ENCODE results near the gene THAP11.

Gene THAP11

GRCh38 chr16:67820608-67821259 is 21.4 kb upstream of the THAP11 start:
- DNase-seq (ENCODE audit: low spot score), result no peak
- TF ChIP-seq CTCF (IDR thresholded peaks at IDR 0.05; ENCODE audit: extremely low read depth, missing control alignments), result no peak

GRCh38 chr16:67822511-67822910 is 19.6 kb upstream of the THAP11 start:
- DNase-seq (ENCODE audit: low spot score), result no peak

GRCh38 chr16:67825119-67825518 is 17.0 kb upstream of the THAP11 start:
- no peak for DNase-seq (ENCODE audit: low spot score)
- TF ChIP-seq CTCF (IDR thresholded peaks at IDR 0.05; ENCODE audit: extremely low read depth, missing control alignments), result no peak

More at GRCh38 chr16:67822511-67822910, 19.6 kb upstream of the THAP11 start:
- TF ChIP-seq CTCF (IDR thresholded peaks at IDR 0.05; ENCODE audit: extremely low read depth, missing control alignments), result no peak

GRCh38 chr16:67825906-67826305 is 16.2 kb upstream of the THAP11 start:
- TF ChIP-seq CTCF (IDR thresholded peaks at IDR 0.05; ENCODE audit: extremely low read depth, missing control alignments), result no peak
- DNase-seq (ENCODE audit: low spot score), result no peak

- DNase-seq (ENCODE audit: low spot score), result no peak
- no peak for TF ChIP-seq CTCF (IDR thresholded peaks at IDR 0.05; ENCODE audit: extremely low read depth, missing control alignments)
Observed at GRCh38 chr16:67828651-67829050, 13.5 kb upstream of the THAP11 start.

- DNase-seq (ENCODE audit: low spot score), result no peak
- TF ChIP-seq CTCF (IDR thresholded peaks at IDR 0.05; ENCODE audit: extremely low read depth, missing control alignments), result no peak
Observed at GRCh38 chr16:67833030-67833414, 9.1 kb upstream of the THAP11 start.

- DNase-seq (ENCODE audit: low spot score), result peak; percentile 96
- no peak for TF ChIP-seq CTCF (IDR thresholded peaks at IDR 0.05; ENCODE audit: extremely low read depth, missing control alignments)
Observed at GRCh38 chr16:67833415-67834241, 8.5 kb upstream of the THAP11 start.
